Measurements from ENCODE around the gene HLA-DRB1. TPM values are rescaled to one million over a fixed set of nuclear protein-coding genes. Genes with fewer than 3 reads are reported as not detected.
"Not testable (repeated sequence)": the region's sequence is repeated elsewhere in the genome, so short reads cannot be mapped to it uniquely, and the experiment has no call there.

The HLA-DRB1 gene
- total RNA-seq, 2 donors from 2014 or later, result 9.9 to 14.6 TPM

DNA sequence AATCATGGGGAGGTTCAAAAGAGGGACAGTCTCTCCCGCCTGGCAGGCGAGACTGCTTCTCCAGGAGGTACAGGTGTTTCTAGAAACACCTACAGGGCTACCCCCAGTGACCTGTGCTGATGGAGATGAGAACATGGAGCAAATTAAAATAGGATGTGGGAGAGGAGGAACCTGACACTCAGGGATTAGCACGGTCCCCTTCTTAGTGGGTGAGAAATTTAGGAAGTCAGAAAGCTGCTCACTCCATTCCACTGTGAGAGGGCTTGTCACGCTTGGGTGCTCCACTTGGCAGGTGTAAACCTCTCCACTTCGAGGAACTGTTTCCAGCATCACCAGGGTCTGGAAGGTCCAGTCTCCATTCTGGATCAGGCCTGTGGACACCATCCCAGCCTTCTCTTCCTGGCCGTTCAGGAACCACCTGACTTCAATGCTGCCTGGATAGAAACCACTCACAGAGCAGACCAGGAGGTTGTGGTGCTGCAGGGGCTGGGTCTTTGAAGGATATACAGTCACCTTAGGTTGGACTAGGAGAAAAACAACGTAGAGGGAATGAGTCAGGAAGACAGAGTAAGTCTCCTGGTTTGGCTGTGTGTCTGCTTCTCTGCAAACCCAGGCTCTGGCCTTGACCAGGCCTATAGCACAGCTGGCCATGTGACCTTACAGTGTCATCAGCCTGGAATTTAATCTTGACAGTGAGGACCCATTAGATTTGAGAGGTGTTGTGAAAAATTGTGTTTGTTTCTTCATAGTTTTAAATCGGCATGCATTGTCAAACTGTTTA is 8.1 kb downstream of the HLA-DRB1 start:
- no peak for DNase-seq
- H3K36me3 ChIP-seq (ENCODE audit: control insufficient read depth, insufficient read depth, low read length), result no peaks in the 10 kb centered on the region
- no peak overlapping the region for H3K4me3 ChIP-seq (ENCODE audit: low read length)
- Mint-ChIP-seq H3K27me3 (ENCODE audit: insufficient read depth) (peaks cover 27% of the 10 kb centered on the region), H3K27ac (no peak overlapping the region), H3K4me1 (peaks cover 6% of the 10 kb centered on the region), H3K4me3 (no peak overlapping the region), H3K36me3 (ENCODE audit: low read depth) (peaks cover 12% of the 10 kb centered on the region), H3K9me3 (peaks cover 3% of the 10 kb centered on the region)
- WGBS, 2 experiments (ENCODE audit: insufficient coverage in 1 of 2, insufficient read length in 1 of 2), result 61 to 100% methylated on average over 1 to 8 of the region's 8 CpGs
- TF ChIP-seq, protein P1, sequence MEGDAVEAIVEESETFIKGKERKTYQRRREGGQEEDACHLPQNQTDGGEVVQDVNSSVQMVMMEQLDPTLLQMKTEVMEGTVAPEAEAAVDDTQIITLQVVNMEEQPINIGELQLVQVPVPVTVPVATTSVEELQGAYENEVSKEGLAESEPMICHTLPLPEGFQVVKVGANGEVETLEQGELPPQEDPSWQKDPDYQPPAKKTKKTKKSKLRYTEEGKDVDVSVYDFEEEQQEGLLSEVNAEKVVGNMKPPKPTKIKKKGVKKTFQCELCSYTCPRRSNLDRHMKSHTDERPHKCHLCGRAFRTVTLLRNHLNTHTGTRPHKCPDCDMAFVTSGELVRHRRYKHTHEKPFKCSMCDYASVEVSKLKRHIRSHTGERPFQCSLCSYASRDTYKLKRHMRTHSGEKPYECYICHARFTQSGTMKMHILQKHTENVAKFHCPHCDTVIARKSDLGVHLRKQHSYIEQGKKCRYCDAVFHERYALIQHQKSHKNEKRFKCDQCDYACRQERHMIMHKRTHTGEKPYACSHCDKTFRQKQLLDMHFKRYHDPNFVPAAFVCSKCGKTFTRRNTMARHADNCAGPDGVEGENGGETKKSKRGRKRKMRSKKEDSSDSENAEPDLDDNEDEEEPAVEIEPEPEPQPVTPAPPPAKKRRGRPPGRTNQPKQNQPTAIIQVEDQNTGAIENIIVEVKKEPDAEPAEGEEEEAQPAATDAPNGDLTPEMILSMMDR (conservative IDR thresholded peaks at IDR 0.05), result no peak
- H3K9me3 ChIP-seq (ENCODE audit: control insufficient read depth, low read length), result no peaks in the 10 kb centered on the region
- H3K4me1 ChIP-seq (ENCODE audit: control insufficient read depth, insufficient read depth, low read length), result no peaks in the 10 kb centered on the region
- H3K27ac ChIP-seq (ENCODE audit: low read depth, low read length), result no peak overlapping the region
- no peak overlapping the region for H3K9ac ChIP-seq (ENCODE audit: extremely low read depth, low read length, poor library complexity, severe bottlenecking)
- H3K27me3 ChIP-seq (ENCODE audit: control insufficient read depth, insufficient read depth, low read length, poor library complexity, severe bottlenecking), result peaks cover 7% of the 10 kb centered on the region

DNA sequence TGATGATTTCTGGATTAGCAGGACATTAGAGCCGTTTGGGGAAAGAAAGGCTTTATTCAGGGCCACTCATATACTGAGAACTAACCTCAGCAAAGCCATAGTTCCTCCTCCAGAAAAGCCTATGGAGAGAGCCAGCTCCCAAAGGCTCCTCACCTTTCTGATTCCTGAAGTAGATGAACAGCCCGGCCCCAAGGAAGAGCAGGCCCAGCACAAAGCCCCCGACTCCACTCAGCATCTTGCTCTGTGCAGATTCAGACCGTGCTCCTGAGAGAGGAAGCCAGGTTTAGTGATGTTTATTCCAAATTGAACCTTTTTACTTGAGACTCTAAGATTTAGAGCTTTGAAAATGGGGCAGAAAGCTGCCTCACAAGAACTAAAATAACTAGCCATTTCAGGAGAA is 9.1 kb downstream of the HLA-DRB1 start:
- WGBS, 2 experiments (ENCODE audit: insufficient coverage in 1 of 2, insufficient read length in 1 of 2), result 83 to 92% methylated on average over 2 to 4 of the region's 4 CpGs
- H3K27ac ChIP-seq (ENCODE audit: low read depth, low read length), result no peak overlapping the region
- DNase-seq, result no peak
- TF ChIP-seq, protein P1 (conservative IDR thresholded peaks at IDR 0.05), result no peak
- no peak overlapping the region for H3K27ac Mint-ChIP-seq
- H3K4me1 Mint-ChIP-seq, result peaks cover 6% of the 10 kb centered on the region
- H3K9me3 Mint-ChIP-seq, result peaks cover 3% of the 10 kb centered on the region
- peaks cover 12% of the 10 kb centered on the region for H3K36me3 Mint-ChIP-seq (ENCODE audit: low read depth)
- peaks cover 20% of the 10 kb centered on the region for H3K27me3 Mint-ChIP-seq (ENCODE audit: insufficient read depth)
- no peaks in the 10 kb centered on the region for H3K36me3 ChIP-seq (ENCODE audit: control insufficient read depth, insufficient read depth, low read length)
- no peak overlapping the region for H3K4me3 Mint-ChIP-seq
- H3K4me3 ChIP-seq (ENCODE audit: low read length), result no peak overlapping the region
- no peaks in the 10 kb centered on the region for H3K9me3 ChIP-seq (ENCODE audit: control insufficient read depth, low read length)
- no peaks in the 10 kb centered on the region for H3K4me1 ChIP-seq (ENCODE audit: control insufficient read depth, insufficient read depth, low read length)
- peaks cover 7% of the 10 kb centered on the region for H3K27me3 ChIP-seq (ENCODE audit: control insufficient read depth, insufficient read depth, low read length, poor library complexity, severe bottlenecking)
- no peak overlapping the region for H3K9ac ChIP-seq (ENCODE audit: extremely low read depth, low read length, poor library complexity, severe bottlenecking)

DNA sequence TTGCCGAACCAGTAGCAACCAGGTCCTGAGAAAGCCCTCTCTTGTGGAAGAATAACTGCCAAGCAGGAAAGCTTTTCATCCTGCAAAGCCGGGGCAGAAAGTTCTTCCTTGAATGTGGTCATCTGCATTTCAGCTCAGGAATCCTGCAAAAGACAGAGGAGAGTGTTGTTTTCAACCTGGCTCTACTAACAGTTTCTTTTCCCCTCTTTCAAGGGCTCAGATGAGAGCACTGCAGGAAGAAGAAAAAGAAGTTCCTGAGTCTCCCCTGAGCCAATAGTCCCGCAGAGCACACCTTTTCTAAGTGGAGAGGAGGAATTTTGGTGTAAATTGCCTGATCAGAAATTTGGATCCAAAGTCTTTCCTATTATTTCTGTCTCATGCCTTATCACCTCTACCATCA is 10.7 kb downstream of the HLA-DRB1 start:
- H3K27me3 Mint-ChIP-seq (ENCODE audit: insufficient read depth), result peaks cover 5% of the 10 kb centered on the region
- peaks cover 3% of the 10 kb centered on the region for H3K9me3 Mint-ChIP-seq
- TF ChIP-seq, protein P1 (conservative IDR thresholded peaks at IDR 0.05), result no peak
- H3K27ac Mint-ChIP-seq, result no peak overlapping the region
- Histone ChIP-seq H3K36me3 (ENCODE audit: control insufficient read depth, insufficient read depth, low read length) (no peaks in the 10 kb centered on the region), H3K27ac (ENCODE audit: low read depth, low read length) (no peak overlapping the region), H3K4me3 (ENCODE audit: low read length) (no peak overlapping the region), H3K9ac (ENCODE audit: extremely low read depth, low read length, poor library complexity, severe bottlenecking) (no peak overlapping the region), H3K4me1 (ENCODE audit: control insufficient read depth, insufficient read depth, low read length) (no peaks in the 10 kb centered on the region), H3K27me3 (ENCODE audit: control insufficient read depth, insufficient read depth, low read length, poor library complexity, severe bottlenecking) (no peaks in the 10 kb centered on the region), H3K9me3 (ENCODE audit: control insufficient read depth, low read length) (no peaks in the 10 kb centered on the region)
- WGBS, 2 experiments (ENCODE audit: insufficient coverage in 1 of 2, insufficient read length in 1 of 2), result 65 to 77% methylated on average over 2 to 3 of the region's 3 CpGs
- no peak for DNase-seq
- H3K36me3 Mint-ChIP-seq (ENCODE audit: low read depth), result peaks cover 12% of the 10 kb centered on the region
- H3K4me1 Mint-ChIP-seq, result peaks cover 4% of the 10 kb centered on the region
- no peak overlapping the region for H3K4me3 Mint-ChIP-seq

DNA sequence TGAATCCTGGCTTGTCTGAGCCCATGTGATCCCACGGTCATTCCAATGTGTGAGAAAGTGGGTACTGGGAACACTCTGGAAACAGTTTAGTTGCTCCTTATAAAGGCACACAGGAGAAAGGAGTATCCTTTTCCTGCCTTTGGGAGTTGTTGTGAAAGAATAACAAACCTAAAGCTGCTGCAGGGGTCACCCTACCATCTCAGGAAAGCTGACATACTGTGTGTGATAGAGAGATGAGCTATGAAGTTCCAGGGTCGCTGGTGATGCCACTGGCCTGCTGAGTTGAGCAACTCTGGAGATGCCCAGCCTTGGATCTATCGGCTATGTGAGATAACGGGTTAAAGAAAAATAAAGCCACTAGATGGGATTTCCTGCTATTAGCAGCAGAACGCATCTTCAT is 12.2 kb downstream of the HLA-DRB1 start:
- H3K27me3 ChIP-seq (ENCODE audit: control insufficient read depth, insufficient read depth, low read length, poor library complexity, severe bottlenecking); H3K4me1 Mint-ChIP-seq; H3K9me3 ChIP-seq (ENCODE audit: control insufficient read depth, low read length); H3K27me3 Mint-ChIP-seq (ENCODE audit: insufficient read depth); H3K4me1 ChIP-seq (ENCODE audit: control insufficient read depth, insufficient read depth, low read length); H3K27ac Mint-ChIP-seq; H3K27ac ChIP-seq (ENCODE audit: low read depth, low read length); H3K4me3 ChIP-seq (ENCODE audit: low read length); H3K9me3 Mint-ChIP-seq; H3K36me3 ChIP-seq (ENCODE audit: control insufficient read depth, insufficient read depth, low read length); H3K9ac ChIP-seq (ENCODE audit: extremely low read depth, low read length, poor library complexity, severe bottlenecking); DNase-seq; H3K4me3 Mint-ChIP-seq: not testable (repeated sequence)
- 80 to 83% methylated on average over 2 to 5 of the region's 5 CpGs for WGBS, 2 experiments (ENCODE audit: insufficient coverage in 1 of 2, insufficient read length in 1 of 2)
- peaks cover 12% of the 10 kb centered on the region for H3K36me3 Mint-ChIP-seq (ENCODE audit: low read depth)
